ENCODE data around the gene ABHD16A.

The ABHD16A gene

DNA sequence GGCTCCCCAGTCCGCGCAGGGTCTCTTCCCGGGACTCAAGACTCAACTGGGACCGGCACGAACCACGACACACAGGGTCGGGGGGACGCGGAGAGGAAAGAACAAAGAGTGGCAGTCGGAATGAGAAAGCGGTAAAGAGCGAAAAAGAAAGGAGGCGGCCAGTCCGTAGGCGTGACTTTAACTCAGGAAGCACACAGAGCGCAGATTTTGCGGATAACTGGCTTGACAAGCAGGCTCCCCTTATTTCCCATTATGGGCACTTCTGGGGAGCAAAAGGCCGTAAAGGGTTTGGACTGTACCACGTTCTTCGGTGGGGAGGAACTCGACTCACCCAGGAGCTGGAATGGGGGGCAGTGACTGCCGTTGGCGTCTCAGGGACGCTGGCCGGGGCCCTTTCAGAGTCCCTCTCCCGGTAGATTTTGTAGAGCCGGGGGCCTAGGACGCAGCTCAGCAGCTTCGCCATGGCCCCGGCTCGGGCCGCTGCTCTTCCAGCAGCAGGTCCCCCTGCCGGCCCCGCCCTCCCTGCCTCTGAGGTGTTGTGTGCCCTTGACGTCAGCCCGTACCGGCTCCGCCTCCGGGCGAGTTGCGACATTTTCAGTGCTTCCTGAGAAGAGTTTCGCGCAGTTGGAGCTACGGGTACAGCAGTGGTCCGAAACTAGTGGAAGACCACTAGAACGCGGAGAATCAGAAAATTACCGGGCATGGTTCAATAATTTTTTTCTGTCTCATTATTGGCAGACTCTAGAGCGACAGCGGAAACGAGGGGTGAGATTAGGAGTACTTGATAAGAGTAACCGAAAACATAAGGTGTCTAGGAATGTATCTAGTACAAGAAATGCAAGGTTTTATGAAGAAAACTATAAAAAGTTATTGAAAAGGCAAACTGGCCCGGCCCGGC lies at the start of gene ABHD16A:
ABHD16A (minus strand) TSS at position 506 of the 898 bp plus-strand sequence; CDS start at position 463, 43 bp downstream.
- DNase-seq (ENCODE audit: low spot score): peak; percentile 97

GRCh38 chr6:31752739-31753319 lies 49.7 kb upstream of the ABHD16A start:
- peak; percentile 69 for DNase-seq (ENCODE audit: low spot score)

GRCh38 chr6:31750411-31751022 lies 47.4 kb upstream of the ABHD16A start:
- no peak for DNase-seq (ENCODE audit: low spot score)

DNA sequence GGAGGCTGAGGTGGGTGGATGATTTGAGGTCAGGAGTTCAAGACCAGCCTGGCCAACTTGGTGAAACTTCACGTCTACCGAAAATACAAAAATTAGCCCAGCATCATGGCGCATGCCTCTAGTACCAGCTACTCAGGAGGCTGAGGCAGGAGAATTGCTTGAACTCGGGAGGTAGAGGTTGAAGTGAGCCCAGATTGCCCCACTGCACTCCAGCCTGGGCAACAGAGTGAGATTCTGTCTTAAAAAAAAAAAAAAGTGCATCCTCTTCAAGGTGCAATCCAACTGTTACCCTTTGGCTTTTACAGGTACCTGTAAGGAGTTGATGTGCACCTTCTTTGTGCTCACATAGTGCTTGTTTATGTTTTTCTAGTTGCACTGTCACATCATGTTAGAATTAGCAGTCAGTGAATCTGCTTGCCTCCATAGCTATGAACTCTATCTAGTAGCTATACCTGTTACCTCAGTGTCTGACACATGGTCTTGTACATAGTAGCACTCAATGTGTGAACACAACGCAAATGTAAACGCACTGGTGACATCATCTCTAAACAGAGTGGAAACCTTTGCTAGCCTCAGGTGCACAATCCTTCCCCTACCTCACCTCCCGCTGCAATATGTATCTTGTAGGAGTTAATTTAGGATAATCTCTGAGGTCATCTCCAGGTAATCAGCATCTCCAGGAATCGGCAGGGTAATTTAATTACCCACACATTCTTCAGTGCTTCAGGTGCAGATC lies 46.3 kb upstream of the ABHD16A start:
- no peak for DNase-seq (ENCODE audit: low spot score)

GRCh38 chr6:31744422-31744821 lies 41.3 kb upstream of the ABHD16A start:
- no peak for DNase-seq (ENCODE audit: low spot score)

DNA sequence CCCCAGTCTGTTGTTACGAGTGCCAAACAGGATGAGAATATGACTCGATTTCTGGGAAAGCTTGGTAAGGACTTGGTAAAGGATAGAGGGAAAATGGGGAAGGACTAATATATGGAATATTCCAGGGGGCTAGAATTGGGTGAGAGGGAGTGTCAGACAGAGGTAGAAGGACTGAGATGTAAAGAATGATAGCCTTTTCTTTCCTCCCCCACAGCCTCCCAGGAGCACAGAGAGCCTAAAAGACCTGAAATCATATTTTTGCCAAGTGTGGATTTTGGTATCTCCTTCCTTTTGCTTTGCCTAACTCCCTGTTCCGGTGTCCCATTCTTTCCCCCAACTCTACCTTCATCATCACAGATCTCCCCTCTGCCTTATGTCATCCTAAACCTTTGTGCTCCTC lies 39.8 kb upstream of the ABHD16A start:
- DNase-seq (ENCODE audit: low spot score): no peak

GRCh38 chr6:31741815-31742214 lies 38.7 kb upstream of the ABHD16A start:
- no peak for DNase-seq (ENCODE audit: low spot score)

GRCh38 chr6:31740397-31741223 lies 37.5 kb upstream of the ABHD16A start:
- peak; percentile 49 for DNase-seq (ENCODE audit: low spot score)

- peak; percentile 100 for DNase-seq (ENCODE audit: low spot score)
Measured at GRCh38 chr6:31739639-31740396, 36.7 kb upstream of the ABHD16A start, which contains the start of gene MSH5. TSS of gene MSH5 (plus strand) at chr6:31740005. CDS start at chr6:31740467, 462 bp downstream.

DNA sequence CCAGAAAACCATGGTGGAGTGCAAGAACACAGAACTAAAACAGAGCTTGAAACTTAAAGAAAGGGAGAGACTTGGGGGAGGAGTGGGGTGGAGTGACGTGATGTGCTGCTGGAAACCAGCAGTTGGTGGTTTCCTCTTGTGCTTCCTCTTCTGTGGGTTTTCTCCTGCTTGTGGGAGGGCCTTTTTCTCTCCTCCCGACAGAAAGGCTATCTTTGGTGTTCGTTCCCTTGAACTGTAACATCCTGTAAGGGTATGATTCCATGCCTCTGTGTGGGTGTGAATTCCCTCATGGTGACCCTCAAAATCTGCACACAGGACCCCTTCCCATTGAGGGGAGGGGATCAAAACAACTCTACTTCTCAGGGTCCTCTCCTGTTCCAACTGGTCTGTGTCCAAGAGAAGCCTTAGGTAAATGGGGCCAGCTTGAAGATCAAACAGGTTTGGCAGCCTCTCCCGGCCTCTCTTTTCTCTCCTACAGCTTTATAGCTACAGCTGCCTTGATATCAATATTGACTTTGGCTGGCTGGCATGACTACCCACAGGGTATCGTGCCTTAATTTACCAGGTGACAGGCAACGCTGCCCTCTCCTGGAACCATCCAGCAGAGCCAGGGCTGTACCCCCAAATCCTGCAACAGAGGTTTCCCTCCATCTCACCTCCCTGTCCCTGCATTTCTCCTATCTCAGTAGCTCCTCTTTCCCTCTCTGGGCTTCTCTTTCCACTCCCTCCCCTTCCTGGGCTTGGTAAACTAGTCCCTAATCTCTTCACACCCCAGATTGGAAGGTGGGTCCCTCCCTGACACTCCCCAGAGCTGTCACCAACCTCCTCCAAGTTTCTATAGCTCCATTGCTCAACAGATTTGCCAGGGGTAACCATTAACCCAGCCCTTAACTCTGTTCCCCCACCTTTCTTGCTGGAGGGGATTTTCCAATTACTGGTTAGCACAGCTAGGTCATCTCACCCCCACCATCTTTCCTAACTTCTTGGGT lies 35.2 kb upstream of the ABHD16A start:
- peak; percentile 91 for DNase-seq (ENCODE audit: low spot score)

GRCh38 chr6:31737315-31737990 lies 34.3 kb upstream of the ABHD16A start:
- no peak for DNase-seq (ENCODE audit: low spot score)

DNA sequence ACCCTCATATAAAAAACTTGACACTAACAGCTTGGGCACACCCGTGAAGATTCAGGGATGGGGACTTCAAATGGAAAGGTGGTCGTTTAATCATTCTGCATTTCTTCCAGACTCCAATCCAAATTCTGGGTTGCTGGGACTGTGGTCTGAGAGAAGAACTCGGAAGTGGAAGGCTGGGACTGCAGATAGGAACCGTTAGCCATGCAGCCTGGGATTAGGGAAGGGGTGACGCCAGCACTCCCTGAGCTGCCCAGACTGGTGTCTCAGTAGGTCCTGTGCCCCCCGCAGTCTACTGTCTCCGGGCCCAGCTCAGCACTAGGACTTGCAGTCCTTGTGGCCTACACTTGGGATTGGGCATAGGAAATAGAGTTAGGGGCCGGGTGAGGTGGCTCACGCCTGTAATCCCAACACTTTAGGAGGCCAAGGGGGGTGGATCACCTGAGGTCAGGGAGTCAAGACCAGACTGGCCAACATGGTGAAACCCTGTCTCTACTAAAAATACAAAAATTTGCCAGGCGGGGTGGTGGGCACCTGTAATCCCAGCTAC lies 33.7 kb upstream of the ABHD16A start:
- no peak for DNase-seq (ENCODE audit: low spot score)

- peak; percentile 92 for DNase-seq (ENCODE audit: low spot score)
Measured at GRCh38 chr6:31736021-31736767, 33.1 kb upstream of the ABHD16A start, which contains the start of gene CLIC1. TSS of gene CLIC1 (minus strand) at chr6:31736530. CDS start at chr6:31736300, 230 bp downstream.

DNA sequence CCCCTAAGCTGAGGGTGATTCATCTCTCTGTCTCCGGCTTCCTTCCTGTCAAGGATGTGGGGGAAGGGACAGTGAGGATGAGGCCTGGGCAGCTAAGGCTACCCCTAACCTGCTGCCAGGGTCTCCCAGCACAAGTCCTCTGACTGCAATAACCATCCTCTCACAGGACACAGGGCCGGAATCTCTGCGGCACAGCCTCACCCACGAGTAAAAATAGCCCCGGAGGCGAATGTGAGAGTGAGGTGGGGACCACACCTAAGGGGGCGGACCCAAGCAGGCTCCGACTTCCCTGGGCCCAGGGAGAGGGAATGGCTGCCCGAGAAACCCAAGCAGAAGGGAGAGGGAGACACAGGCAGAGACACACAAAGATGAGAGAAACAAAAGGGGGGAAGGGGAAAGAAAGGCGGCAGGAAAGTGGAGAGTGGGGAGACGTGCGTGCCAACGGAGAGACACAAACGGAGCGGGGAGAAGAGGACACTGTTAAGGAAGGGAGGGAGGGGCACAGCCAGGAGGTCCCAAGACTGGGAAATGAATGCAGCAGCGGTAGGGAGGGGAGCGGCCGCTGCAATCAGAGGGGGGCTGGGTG lies 31.8 kb upstream of the ABHD16A start:
- DNase-seq (ENCODE audit: low spot score): peak; percentile 91

- DNase-seq (ENCODE audit: low spot score): no peak
Measured at GRCh38 chr6:31734247-31734820, 31.2 kb upstream of the ABHD16A start.

DNA sequence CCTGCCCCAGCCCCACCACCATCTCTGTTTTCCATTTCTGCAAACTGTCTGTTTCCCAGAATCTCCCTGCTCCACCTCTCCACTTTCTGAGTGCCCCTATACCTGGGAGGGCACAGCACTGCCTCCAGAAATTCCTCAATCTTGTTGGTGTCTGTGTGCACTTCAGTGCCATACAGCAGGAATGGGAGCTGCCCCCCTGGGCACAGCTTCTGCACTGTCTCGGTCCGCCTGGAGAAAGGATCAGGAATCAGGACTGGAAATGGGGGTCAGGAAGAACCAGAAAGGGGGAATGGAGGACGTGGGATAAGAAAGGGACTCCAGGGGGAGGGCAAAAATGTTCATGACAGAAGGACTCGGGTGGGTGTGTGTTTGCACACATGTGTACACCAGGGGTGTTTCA lies 30.6 kb upstream of the ABHD16A start:
- DNase-seq (ENCODE audit: low spot score): no peak

DNA sequence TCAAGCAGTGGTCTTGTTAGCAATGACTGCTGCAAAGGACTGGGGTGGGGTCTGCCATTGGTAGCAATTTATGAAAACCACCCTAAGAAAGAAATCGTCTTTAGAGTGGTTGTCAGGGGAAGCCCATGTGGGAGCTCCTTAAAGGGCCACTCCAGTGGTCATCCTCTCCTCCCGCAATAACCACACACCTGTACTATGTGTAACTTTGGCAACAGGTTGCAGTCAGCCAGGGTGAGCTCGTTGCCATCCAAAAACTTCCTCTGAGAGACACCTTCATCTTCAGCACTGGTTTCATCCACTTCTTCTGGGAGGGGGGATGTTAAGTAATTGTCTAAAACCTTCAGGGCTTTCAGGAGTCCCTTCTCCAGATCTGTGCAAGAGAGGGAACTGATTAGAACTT lies 28.9 kb upstream of the ABHD16A start:
- no peak for DNase-seq (ENCODE audit: low spot score)
